ENCODE data around the gene CDK11B.
"Not testable (repeated sequence)": the region's sequence is repeated elsewhere in the genome, so short reads cannot be mapped to it uniquely, and the experiment has no call there.

DNA sequence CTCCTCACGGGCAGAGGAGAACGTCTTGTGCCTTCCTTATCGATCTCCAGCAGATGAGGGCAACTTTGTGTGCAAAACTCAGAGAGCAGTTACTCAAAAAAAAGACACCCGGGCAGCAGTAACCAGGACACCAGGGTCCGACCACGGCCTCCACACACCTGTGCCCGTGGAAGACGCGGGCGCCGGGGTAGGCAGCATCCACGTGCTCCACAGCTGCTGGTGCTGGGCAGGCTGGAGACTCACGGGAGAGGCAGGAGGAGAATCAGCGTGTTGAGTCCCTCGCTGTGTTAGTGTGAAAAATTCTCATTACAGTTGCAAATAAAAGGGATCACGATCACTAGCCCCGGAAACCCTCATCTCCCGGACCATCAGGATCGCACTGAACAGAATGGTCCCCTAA, 40.3 kb upstream of the CDK11B start:
- TF ChIP-seq, protein P1, sequence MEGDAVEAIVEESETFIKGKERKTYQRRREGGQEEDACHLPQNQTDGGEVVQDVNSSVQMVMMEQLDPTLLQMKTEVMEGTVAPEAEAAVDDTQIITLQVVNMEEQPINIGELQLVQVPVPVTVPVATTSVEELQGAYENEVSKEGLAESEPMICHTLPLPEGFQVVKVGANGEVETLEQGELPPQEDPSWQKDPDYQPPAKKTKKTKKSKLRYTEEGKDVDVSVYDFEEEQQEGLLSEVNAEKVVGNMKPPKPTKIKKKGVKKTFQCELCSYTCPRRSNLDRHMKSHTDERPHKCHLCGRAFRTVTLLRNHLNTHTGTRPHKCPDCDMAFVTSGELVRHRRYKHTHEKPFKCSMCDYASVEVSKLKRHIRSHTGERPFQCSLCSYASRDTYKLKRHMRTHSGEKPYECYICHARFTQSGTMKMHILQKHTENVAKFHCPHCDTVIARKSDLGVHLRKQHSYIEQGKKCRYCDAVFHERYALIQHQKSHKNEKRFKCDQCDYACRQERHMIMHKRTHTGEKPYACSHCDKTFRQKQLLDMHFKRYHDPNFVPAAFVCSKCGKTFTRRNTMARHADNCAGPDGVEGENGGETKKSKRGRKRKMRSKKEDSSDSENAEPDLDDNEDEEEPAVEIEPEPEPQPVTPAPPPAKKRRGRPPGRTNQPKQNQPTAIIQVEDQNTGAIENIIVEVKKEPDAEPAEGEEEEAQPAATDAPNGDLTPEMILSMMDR (IDR thresholded peaks at IDR 0.05): not testable (repeated sequence)
- not testable (repeated sequence) for TF ChIP-seq POLR2A (IDR thresholded peaks at IDR 0.05)
